Parathyroid adenoma (tissue), 2 donors: ENCODE measurements around the gene EIF4B.

Experiments used
- H2AFZ ChIP-seq: fragments of 300-600 bp; sonication (generic); one replicate; pipeline ENCODE4 v1.7.0; 2017; ENCODE audit warnings: antibody characterized with exemption, mild to moderate bottlenecking
- H3K27ac ChIP-seq: fragments of 300-600 bp; sonication (generic); one replicate; pipeline ENCODE4 v1.7.0; 2017
- H3K27me3 ChIP-seq: fragments of 300-600 bp; sonication (generic); one replicate; pipeline ENCODE4 v1.7.0; 2017; ENCODE audit warnings: low read length; ENCODE audit not compliant: control insufficient read depth, insufficient read depth
- H3K36me3 ChIP-seq: fragments of 300-600 bp; sonication (generic); one replicate; pipeline ENCODE4 v1.7.0; 2017; ENCODE audit warnings: low read length; ENCODE audit not compliant: control insufficient read depth, insufficient read depth
- H3K4me1 ChIP-seq: fragments of 300-600 bp; sonication (generic); one replicate; pipeline ENCODE4 v1.7.0; 2017; ENCODE audit warnings: control low read depth
- H3K4me2 ChIP-seq: fragments of 300-600 bp; sonication (generic); one replicate; pipeline ENCODE4 v1.7.0; 2017; ENCODE audit warnings: low read length
- H3K4me3 ChIP-seq: fragments of 300-600 bp; sonication (generic); one replicate; pipeline ENCODE4 v1.7.0; 2017; ENCODE audit warnings: low read depth, low read length
- H3K79me2 ChIP-seq: fragments of 300-600 bp; sonication (generic); one replicate; pipeline ENCODE4 v1.7.0; 2017; ENCODE audit warnings: control low read depth
- H3K9ac ChIP-seq: fragments of 300-600 bp; sonication (generic); one replicate; pipeline ENCODE4 v1.7.0; 2017; ENCODE audit warnings: mild to moderate bottlenecking
- H3K9me3 ChIP-seq: fragments of 300-600 bp; sonication (generic); one replicate; pipeline ENCODE4 v1.7.0; 2017; ENCODE audit warnings: low read length; ENCODE audit not compliant: control insufficient read depth
- CTCF ChIP-seq: fragments of 300-600 bp; sonication (generic); IDR thresholded peaks from one replicate; pipeline ENCODE4 v1.7.0; 2017; ENCODE audit warnings: antibody characterized with exemption, mild to moderate bottlenecking
- donor health status: primary hyperparathyroidism.

Gene EIF4B

DNA sequence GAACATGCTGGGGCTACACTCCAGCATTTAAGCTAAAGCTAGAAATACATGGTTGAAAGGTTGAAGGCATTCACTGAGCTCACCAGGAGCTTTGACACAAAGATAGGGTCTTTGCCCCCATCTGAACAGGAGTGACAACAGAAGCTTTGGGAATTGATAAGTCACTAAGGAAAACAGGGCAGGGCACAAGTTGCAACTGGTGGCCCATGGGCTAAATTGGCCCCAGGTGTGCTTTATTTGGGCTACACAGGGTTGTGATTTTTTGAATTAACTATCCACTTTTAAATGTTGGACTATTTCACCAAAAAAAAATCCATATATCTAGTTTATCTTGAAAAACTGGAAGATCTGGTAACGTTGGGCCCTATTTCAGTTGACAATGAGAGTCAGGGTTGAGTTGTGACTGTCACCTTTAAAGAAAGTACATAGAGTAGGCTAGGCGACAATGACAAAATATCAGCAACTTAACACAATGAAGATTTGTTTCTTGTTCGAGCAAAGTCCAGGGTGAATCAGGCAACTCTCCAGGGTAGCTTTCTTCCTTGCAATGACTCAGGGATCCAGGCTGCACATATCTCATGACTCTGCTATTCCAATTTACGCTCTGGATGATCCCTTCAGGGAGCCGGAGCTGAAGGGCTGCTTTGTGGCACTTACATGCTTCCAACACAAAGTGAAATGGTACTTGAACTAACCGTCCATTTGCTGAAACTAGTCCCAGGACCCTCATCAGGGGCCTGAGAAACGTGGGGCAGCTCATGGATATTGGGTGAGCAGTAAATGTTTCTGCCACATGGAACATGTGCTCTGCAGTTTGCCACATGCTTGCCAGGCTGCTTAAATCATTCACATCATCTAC lies 13.3 kb upstream of the EIF4B start:
- Histone ChIP-seq H2AFZ (peak overlapping the region; percentile 9), H3K4me1 (peaks cover 6% of the 10 kb centered on the region), H3K27me3 (no peaks in the 10 kb centered on the region), H3K9me3 (no peaks in the 10 kb centered on the region), H3K36me3 (no peaks in the 10 kb centered on the region), H3K9ac (no peak overlapping the region), H3K27ac (no peak overlapping the region), H3K79me2 (no peaks in the 10 kb centered on the region), H3K4me2 (no peak overlapping the region), H3K4me3 (no peak overlapping the region)
- TF ChIP-seq CTCF = no peak

DNA sequence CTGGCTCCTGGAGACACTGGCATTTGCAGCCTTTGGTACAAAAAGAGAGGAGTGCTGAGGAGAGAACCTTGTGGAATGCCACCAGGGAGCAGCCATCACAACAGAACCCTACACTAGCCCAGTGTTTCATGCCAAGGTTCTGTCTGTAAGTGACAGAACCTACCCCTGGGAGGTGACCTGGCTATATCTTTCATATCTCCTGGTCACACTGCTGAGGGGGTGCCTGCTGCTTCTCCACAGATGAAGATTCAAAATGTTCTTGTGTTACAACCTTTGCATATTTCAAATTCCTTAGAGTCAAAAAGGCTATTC lies 12.7 kb upstream of the EIF4B start:
- no peaks in the 10 kb centered on the region for H3K9me3 ChIP-seq
- H3K36me3 ChIP-seq = no peaks in the 10 kb centered on the region
- H3K27ac ChIP-seq = no peak overlapping the region
- H3K27me3 ChIP-seq = no peaks in the 10 kb centered on the region
- H3K9ac ChIP-seq = no peak overlapping the region
- no peaks in the 10 kb centered on the region for H3K79me2 ChIP-seq
- H3K4me1 ChIP-seq = peaks cover 6% of the 10 kb centered on the region
- no peak overlapping the region for H3K4me3 ChIP-seq
- no peak overlapping the region for H3K4me2 ChIP-seq
- peak overlapping the region; percentile 9 for H2AFZ ChIP-seq
- no peak for TF ChIP-seq CTCF

DNA sequence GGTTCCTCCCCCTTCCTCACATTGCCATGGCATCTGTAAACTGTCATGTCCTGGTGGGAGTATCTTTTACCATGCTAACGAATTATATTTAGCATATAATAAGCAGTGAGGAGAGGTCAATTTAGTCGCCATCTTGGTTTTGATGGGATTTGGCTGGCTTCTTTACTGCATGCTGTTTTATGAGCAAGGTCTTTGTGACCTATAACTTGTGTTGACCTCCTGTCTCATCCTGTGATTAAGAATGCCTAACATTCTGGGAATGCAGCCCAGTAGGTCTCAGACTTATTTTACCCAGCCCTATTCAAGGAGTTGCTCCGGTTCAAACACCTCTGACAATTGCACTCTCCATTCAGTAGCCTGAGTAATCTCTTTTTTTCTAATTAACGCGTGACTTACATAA lies 2.1 kb upstream of the EIF4B start:
- H3K4me1 ChIP-seq = no peaks in the 10 kb centered on the region
- no peak for TF ChIP-seq CTCF
- H3K36me3 ChIP-seq = no peaks in the 10 kb centered on the region
- H3K4me2 ChIP-seq = no peak overlapping the region
- H3K27me3 ChIP-seq = no peaks in the 10 kb centered on the region
- H3K9ac ChIP-seq = no peak overlapping the region
- H3K9me3 ChIP-seq = no peaks in the 10 kb centered on the region
- H3K79me2 ChIP-seq = peaks cover 25% of the 10 kb centered on the region
- H2AFZ ChIP-seq = no peak overlapping the region
- no peak overlapping the region for H3K4me3 ChIP-seq
- H3K27ac ChIP-seq = no peak overlapping the region

- Histone ChIP-seq H3K4me2 (no peak overlapping the region), H2AFZ (no peak overlapping the region), H3K4me1 (peaks cover under 1% of the 10 kb centered on the region), H3K27ac (no peak overlapping the region), H3K36me3 (no peaks in the 10 kb centered on the region), H3K4me3 (no peak overlapping the region), H3K27me3 (no peaks in the 10 kb centered on the region), H3K79me2 (peaks cover 27% of the 10 kb centered on the region), H3K9me3 (no peaks in the 10 kb centered on the region), H3K9ac (no peak overlapping the region)
- no peak for TF ChIP-seq CTCF
These were observed 1.7 kb upstream of the EIF4B start for GRCh38 chr12:53004582-53004981.
